ENCODE data around the gene PGBD2.
"Not testable (repeated sequence)": the region's sequence is repeated elsewhere in the genome, so short reads cannot be mapped to it uniquely, and the experiment has no call there.

The PGBD2 gene

GRCh38 chr1:248906009-248906752 lies at the start of gene PGBD2:
TSS of gene PGBD2 (plus strand) at chr1:248906235. CDS start at chr1:248913863, 7,628 bp downstream.
- peak; percentile 92 for DNase-seq (ENCODE audit: low read depth)

GRCh38 chr1:248857201-248857600 lies 48.8 kb upstream of the PGBD2 start:
- DNase-seq (ENCODE audit: low read depth), result no peak

- no peak for DNase-seq (ENCODE audit: low read depth)
Observed at GRCh38 chr1:248857749-248858095, 48.3 kb upstream of the PGBD2 start.

- no peak for DNase-seq (ENCODE audit: low read depth)
Observed at GRCh38 chr1:248858096-248858890, 47.7 kb upstream of the PGBD2 start.

- peak; percentile 97 for DNase-seq (ENCODE audit: low read depth)
Observed at GRCh38 chr1:248858891-248859889, 46.8 kb upstream of the PGBD2 start, which contains the start of gene ZNF692. TSS of gene ZNF692 (minus strand) at chr1:248859085. CDS start at chr1:248858309, 776 bp downstream.

- DNase-seq (ENCODE audit: low read depth), result no peak
Observed at GRCh38 chr1:248860007-248860406, 46.0 kb upstream of the PGBD2 start.

- no peak for DNase-seq (ENCODE audit: low read depth)
Observed at GRCh38 chr1:248861616-248862015, 44.4 kb upstream of the PGBD2 start.

- DNase-seq (ENCODE audit: low read depth), result no peak
Observed at GRCh38 chr1:248862695-248862997, 43.4 kb upstream of the PGBD2 start.

GRCh38 chr1:248862998-248863881 lies 42.8 kb upstream of the PGBD2 start:
- peak; percentile 68 for DNase-seq (ENCODE audit: low read depth)

GRCh38 chr1:248871837-248872401 lies 34.1 kb upstream of the PGBD2 start:
- no peak for DNase-seq (ENCODE audit: low read depth)

- DNase-seq (ENCODE audit: low read depth), result no peak
Observed at GRCh38 chr1:248872752-248873408, 33.2 kb upstream of the PGBD2 start.

GRCh38 chr1:248873409-248873992 lies 32.5 kb upstream of the PGBD2 start:
- DNase-seq (ENCODE audit: low read depth), result peak; percentile 87

GRCh38 chr1:248873993-248874533 lies 32.0 kb upstream of the PGBD2 start:
- peak; percentile 80 for DNase-seq (ENCODE audit: low read depth)

- no peak for DNase-seq (ENCODE audit: low read depth)
Observed at GRCh38 chr1:248881261-248881660, 24.8 kb upstream of the PGBD2 start.

- DNase-seq (ENCODE audit: low read depth), result not testable (repeated sequence)
Observed at GRCh38 chr1:248882427-248882826, 23.6 kb upstream of the PGBD2 start.

GRCh38 chr1:248884632-248885295 lies 21.3 kb upstream of the PGBD2 start:
- DNase-seq (ENCODE audit: low read depth), result no peak

- DNase-seq (ENCODE audit: low read depth), result no peak
Observed at GRCh38 chr1:248885646-248886045, 20.4 kb upstream of the PGBD2 start.

GRCh38 chr1:248886237-248886895 lies 19.7 kb upstream of the PGBD2 start:
- no peak for DNase-seq (ENCODE audit: low read depth)

- not testable (repeated sequence) for DNase-seq (ENCODE audit: low read depth)
Observed at GRCh38 chr1:248889914-248890243, 16.2 kb upstream of the PGBD2 start.
